A673 (cell line): ENCODE results near the gene ADAM19. TPM values are rescaled to one million over a fixed set of nuclear protein-coding genes. Genes with fewer than 3 reads are reported as not detected.

Experiments used
- BruUV-seq: library from RNA; stranded (reverse); fragments of 400-500 nt; replicated peaks from 2 replicates; lab custom pipeline; 2021; lab: Mats Ljungman, UMichigan
- CTCF ChIA-PET: fragments of 300-600 bp; sonication (Branson Sonifier 250); formaldehyde crosslinking; loops from one replicate; lab custom pipeline; 2022; ENCODE audit warnings: antibody characterized with exemption; lab: Charles Lee
- POLR2A ChIA-PET: fragments of 300-600 bp; sonication (Branson Sonifier 250); formaldehyde crosslinking; loops from one replicate; lab custom pipeline; 2022; ENCODE audit warnings: antibody characterized with exemption; ENCODE audit not compliant: low non-redundant PET; lab: Charles Lee
- DNase-seq: peaks from one replicate; pipeline ENCODE4 v3.0.0-alpha.2; 2015; ENCODE audit warnings: low spot score
- H3K27ac ChIP-seq: fragments of 200-600 bp; sonication (generic); 2 replicates; pipeline ENCODE4 v1.5.1; 2016; ENCODE audit warnings: mixed run types, low read depth, mild to moderate bottlenecking, mixed read lengths, antibody characterized with exemption, low read length; ENCODE audit not compliant: poor library complexity, severe bottlenecking
- H3K27me3 ChIP-seq: fragments of 200-600 bp; sonication (generic); replicated peaks from 2 replicates; pipeline ENCODE4 v1.6.1; 2017; ENCODE audit warnings: mixed run types, low read depth, mild to moderate bottlenecking, mixed read lengths, antibody characterized with exemption, low read length; ENCODE audit not compliant: insufficient read depth, poor library complexity
- H3K36me3 ChIP-seq: fragments of 200-600 bp; sonication (generic); 2 replicates; pipeline ENCODE4 v1.6.1; 2016; ENCODE audit warnings: mixed run types, mild to moderate bottlenecking, mixed read lengths, antibody characterized with exemption, low read length; ENCODE audit not compliant: insufficient read depth, poor library complexity, severe bottlenecking
- H3K4me1 ChIP-seq: fragments of 200-600 bp; sonication (generic); 2 replicates; pipeline ENCODE4 v1.6.1; 2017; ENCODE audit warnings: mixed run types, mild to moderate bottlenecking, mixed read lengths, antibody characterized with exemption, low read length; ENCODE audit not compliant: insufficient read depth, poor library complexity, severe bottlenecking
- H3K4me3 ChIP-seq: fragments of 200-600 bp; sonication (generic); 2 replicates; pipeline ENCODE4 v1.5.1; 2016; ENCODE audit warnings: low read depth, mixed run types, mild to moderate bottlenecking, mixed read lengths, low read length; ENCODE audit not compliant: poor library complexity, severe bottlenecking
- H3K9me3 ChIP-seq: fragments of 200-600 bp; sonication (generic); 2 replicates; pipeline ENCODE4 v1.6.1; 2016; ENCODE audit warnings: mixed run types, low read depth, mild to moderate bottlenecking, mixed read lengths, antibody characterized with exemption, low read length; ENCODE audit not compliant: poor library complexity, severe bottlenecking
- CTCF ChIP-seq: fragments of 300-800, 200-600 bp; sonication (generic); conservative IDR thresholded peaks from 2 replicates; pipeline ENCODE4 v1.5.1; 2017; ENCODE audit warnings: low read depth, mild to moderate bottlenecking, antibody characterized with exemption, low read length, moderate library complexity, mixed read lengths
- EZH2 ChIP-seq: fragments of 200-600 bp; sonication (generic); IDR thresholded peaks from 2 replicates; pipeline ENCODE4 v1.6.1; 2017; ENCODE audit warnings: borderline replicate concordance, low read depth, mild to moderate bottlenecking, mixed read lengths, antibody characterized with exemption, low read length; ENCODE audit not compliant: poor library complexity, severe bottlenecking
- intact Hi-C: fragments of 100-400 bp; cut with micrococcal nuclease; formaldehyde crosslinking; loops from one replicate; pipeline ENCODE4 v1.10.0; 2022; ENCODE audit not compliant: unreplicated experiment
- total RNA-seq: library from RNA; stranded (reverse); gene quantifications from 2 replicates; pipeline ENCODE4 v1.2.3, GENCODE V29; 2021

The ADAM19 gene
- total RNA-seq, 1 experiment from 2014 or later, result 1.7 TPM

- intact Hi-C loops, result no loop called here
- Histone ChIP-seq H3K4me3 (no peak overlapping the region), H3K27ac (no peak overlapping the region), H3K9me3 (no peaks in the 10 kb centered on the region), H3K27me3 (no peaks in the 10 kb centered on the region), H3K36me3 (no peaks in the 10 kb centered on the region), H3K4me1 (no peaks in the 10 kb centered on the region)
- ChIA-PET POLR2A (no interaction called here), CTCF (no interaction called here)
- BruUV-seq, result no TSS peak
- DNase-seq, result peak; percentile 15
- no peak for TF ChIP-seq CTCF
- TF ChIP-seq EZH2, result no peak
These were observed 33.5 kb upstream of the ADAM19 start for GRCh38 chr5:157608972-157609565.

GRCh38 chr5:157607371-157608161 is 32.0 kb upstream of the ADAM19 start:
- ChIA-PET POLR2A (no interaction called here), CTCF (no interaction called here)
- no peaks in the 10 kb centered on the region for H3K27me3 ChIP-seq
- BruUV-seq, result no TSS peak
- H3K4me1 ChIP-seq, result no peaks in the 10 kb centered on the region
- intact Hi-C loops, result no loop called here
- H3K4me3 ChIP-seq, result no peak overlapping the region
- TF ChIP-seq CTCF (no peak), EZH2 (no peak)
- no peaks in the 10 kb centered on the region for H3K9me3 ChIP-seq
- no peak overlapping the region for H3K27ac ChIP-seq
- no peaks in the 10 kb centered on the region for H3K36me3 ChIP-seq
- no peak for DNase-seq

GRCh38 chr5:157606046-157606445 is 30.5 kb upstream of the ADAM19 start:
- Histone ChIP-seq H3K27me3 (no peaks in the 10 kb centered on the region), H3K4me1 (no peaks in the 10 kb centered on the region), H3K27ac (no peak overlapping the region), H3K36me3 (no peaks in the 10 kb centered on the region), H3K4me3 (no peak overlapping the region), H3K9me3 (no peaks in the 10 kb centered on the region)
- no peak for DNase-seq
- no TSS peak for BruUV-seq
- ChIA-PET POLR2A (no interaction called here), CTCF (no interaction called here)
- no peak for TF ChIP-seq CTCF
- TF ChIP-seq EZH2, result no peak
- intact Hi-C loops, result no loop called here
